A549 (cell line): ENCODE results near the gene ZNF646. TPM values are rescaled to one million over a fixed set of nuclear protein-coding genes. Genes with fewer than 3 reads are reported as not detected.
A peak's percentile ranks its signal among the peaks of the same experiment; 100 is the strongest.

Experiments
- ATAC-seq, 2 experiments: fragments of 200-7000 bp in 1 of 2; fragments of >200 bp in 1 of 2; cut with Nextera tagmentation in 1 of 2; cut with Tn5 transposase in 1 of 2; 3 replicates each; pipeline versions ENCODE4 v1.8.0 to v1.9.1; 2018 to 2020; ENCODE audit warnings: mild to moderate bottlenecking in 1 of 2, moderate library complexity in 1 of 2
- CTCF ChIA-PET: fragments of 300-600 bp; sonication (Branson Sonifier 250); formaldehyde crosslinking; extraction: SDS; loops from one replicate; lab custom pipeline; 2021; ENCODE audit warnings: antibody characterized with exemption, inconsistent platforms; lab: Yijun Ruan, JAX
- POLR2A ChIA-PET: fragments of 350-600 bp; formaldehyde crosslinking; extraction: SDS; loops from one replicate; lab custom pipeline; 2021; ENCODE audit warnings: antibody characterized with exemption, inconsistent platforms; lab: Yijun Ruan, JAX
- DNase-seq, 2 experiments: peaks; one replicate each; pipeline versions ENCODE4 v3.0.0 to v3.0.0-alpha.2; 2011 to 2016; ENCODE audit warnings: low read depth in 1 of 2, low spot score in 1 of 2
- FAIRE-seq: peaks from 2 replicates; lab custom pipeline; 2011; peaks lifted over from hg19 to GRCh38; lab: Jason Lieb, UNC
- H3K27ac ChIP-seq, 2 experiments: fragments of >200 bp; sonication (Bioruptor Twin); formaldehyde crosslinking; 3 replicates each; pipeline ENCODE4 v1.5.1; 2016 to 2017
- H3K4me1 ChIP-seq: fragments of >200 bp; sonication (Bioruptor Twin); formaldehyde crosslinking; 3 replicates; pipeline ENCODE4 v1.6.1; 2016
- H3K4me2 ChIP-seq: fragments of >200 bp; sonication (Bioruptor Twin); formaldehyde crosslinking; 3 replicates; pipeline ENCODE4 v1.6.1; 2016
- H3K4me3 ChIP-seq: fragments of >200 bp; sonication (Bioruptor Twin); formaldehyde crosslinking; 3 replicates; pipeline ENCODE4 v1.5.1; 2016
- H3K9me3 ChIP-seq: fragments of >200 bp; sonication (Bioruptor Twin); formaldehyde crosslinking; 3 replicates; pipeline ENCODE4 v1.6.1; 2016
- BHLHE40 ChIP-seq: IDR thresholded peaks from 2 replicates; pipeline ENCODE4 v1.6.1; 2012; ENCODE audit warnings: low read depth, low read length, inconsistent platforms
- CBX2 ChIP-seq: fragments of 200-600 bp; sonication (generic); IDR thresholded peaks from 2 replicates; pipeline ENCODE4 v1.6.1; 2016; ENCODE audit warnings: low read depth, mild to moderate bottlenecking, borderline replicate concordance
- CBX8 ChIP-seq: fragments of 200-600 bp; sonication (generic); IDR thresholded peaks from 2 replicates; pipeline ENCODE4 v1.6.1; 2016
- CEBPB ChIP-seq, 2 experiments: fragments of >200 bp in 1 of 2; sonication (Bioruptor Twin) in 1 of 2; formaldehyde crosslinking in 1 of 2; IDR thresholded peaks; 2 replicates each; pipeline ENCODE4 v1.6.1; 2012 to 2016
- CHD2 ChIP-seq: fragments of 150-350 bp; IDR thresholded peaks from 2 replicates; pipeline ENCODE4 v1.6.1; 2014; ENCODE audit warnings: low read length; ENCODE audit not compliant: partially characterized antibody
- E2F6 ChIP-seq: IDR thresholded peaks from 2 replicates; pipeline ENCODE4 v1.6.1; 2012; ENCODE audit warnings: low read depth, borderline replicate concordance
- EHMT2 ChIP-seq: fragments of 200-600 bp; sonication (generic); IDR thresholded peaks from 2 replicates; pipeline ENCODE4 v1.6.1; 2016; ENCODE audit warnings: antibody characterized with exemption, low read depth, mild to moderate bottlenecking, moderate library complexity
- EP300 ChIP-seq, 2 experiments: fragments of >200 bp; sonication (Bioruptor Twin); formaldehyde crosslinking; IDR thresholded peaks; 2 replicates in 1 of 2; 3 replicates in 1 of 2; pipeline ENCODE4 v1.6.1; 2016 to 2017
- ESRRA ChIP-seq: fragments of 150-350 bp; IDR thresholded peaks from 2 replicates; pipeline ENCODE4 v1.6.1; 2014; ENCODE audit warnings: mild to moderate bottlenecking, low read length, borderline replicate concordance
- HEYL ChIP-seq: fragments of 250-450 bp; sonication (Bioruptor Pico); IDR thresholded peaks from 2 replicates; pipeline ENCODE4 v1.8.0; 2021; ENCODE audit warnings: mild to moderate bottlenecking, moderate library complexity
- HOXB5 ChIP-seq: fragments of 250-450 bp; sonication (Bioruptor Pico); IDR thresholded peaks from 2 replicates; pipeline ENCODE4 v1.5.0; 2020; ENCODE audit warnings: mild to moderate bottlenecking, moderate library complexity
- JUNB ChIP-seq: fragments of >200 bp; sonication (Bioruptor Twin); formaldehyde crosslinking; IDR thresholded peaks from 2 replicates; pipeline ENCODE4 v1.6.1; 2016
- KDM5A ChIP-seq: fragments of 200-600 bp; sonication (generic); IDR thresholded peaks from 2 replicates; pipeline ENCODE4 v1.6.1; 2016; ENCODE audit warnings: antibody characterized with exemption, mild to moderate bottlenecking
- MAFK ChIP-seq: fragments of 450-650 bp; IDR thresholded peaks from 2 replicates; pipeline ENCODE4 v1.6.1; 2014; ENCODE audit not compliant: partially characterized antibody
- MAZ ChIP-seq: fragments of 150-350 bp; IDR thresholded peaks from 2 replicates; pipeline ENCODE4 v1.6.1; 2014; ENCODE audit warnings: antibody characterized with exemption, low read depth, low read length, borderline replicate concordance
- NPAS2 ChIP-seq: fragments of 250-450 bp; sonication (Bioruptor Pico); IDR thresholded peaks from 2 replicates; pipeline ENCODE4 v1.8.0; 2022; ENCODE audit warnings: mild to moderate bottlenecking, moderate library complexity, borderline replicate concordance
- PBX3 ChIP-seq: IDR thresholded peaks from 2 replicates; pipeline ENCODE4 v1.6.1; 2012
- RAD21 ChIP-seq, 2 experiments: fragments of >200 bp in 1 of 2; sonication (Bioruptor Twin) in 1 of 2; formaldehyde crosslinking in 1 of 2; IDR thresholded peaks in 1 of 2; conservative IDR thresholded peaks in 1 of 2; 2 replicates in 1 of 2; 3 replicates in 1 of 2; pipeline ENCODE4 v1.6.1; 2012 to 2018; ENCODE audit warnings: inconsistent platforms in 1 of 2
- RARB ChIP-seq: fragments of 250-450 bp; sonication (Bioruptor Pico); IDR thresholded peaks from 2 replicates; pipeline ENCODE4 v1.8.0; 2021; ENCODE audit warnings: mild to moderate bottlenecking, moderate library complexity
- RCOR1 ChIP-seq: fragments of 150-350 bp; IDR thresholded peaks from 2 replicates; pipeline ENCODE4 v1.6.1; 2014; ENCODE audit warnings: antibody characterized with exemption, low read length, low read depth
- REST ChIP-seq: fragments of 200-600 bp; sonication (generic); IDR thresholded peaks from 2 replicates; pipeline ENCODE4 v1.6.1; 2016; ENCODE audit warnings: antibody characterized with exemption, mild to moderate bottlenecking, moderate library complexity
- RFX5 ChIP-seq: fragments of 450-650 bp; IDR thresholded peaks from 2 replicates; pipeline ENCODE4 v1.7.1; 2014; ENCODE audit warnings: antibody characterized with exemption, mild to moderate bottlenecking, moderate library complexity
- SREBF2 ChIP-seq: fragments of 450-650 bp; IDR thresholded peaks from 2 replicates; pipeline ENCODE4 v1.6.1; 2014; ENCODE audit warnings: mild to moderate bottlenecking, moderate library complexity
- TFCP2L1 ChIP-seq: fragments of 250-450 bp; sonication (Bioruptor Pico); IDR thresholded peaks from 2 replicates; pipeline ENCODE4 v1.5.0; 2021; ENCODE audit warnings: mild to moderate bottlenecking
- TP53 ChIP-seq: fragments of 250-450 bp; sonication (Bioruptor Pico); IDR thresholded peaks from 2 replicates; pipeline ENCODE4 v1.5.0; 2021; ENCODE audit warnings: mild to moderate bottlenecking, moderate library complexity
- ZFP36 ChIP-seq: fragments of 450-650 bp; IDR thresholded peaks from 2 replicates; pipeline ENCODE4 v1.6.1; 2014; ENCODE audit warnings: borderline replicate concordance; ENCODE audit not compliant: partially characterized antibody
- WGBS: methylation state at CpG from one replicate; pipeline ENCODE4 v1.1.6; 2017; ENCODE audit errors: missing lambda C conversion rate; 5-methylcytosine and 5-hydroxymethylcytosine counted together
- polyA plus RNA-seq, 4 experiments: library from polyadenylated mRNA; depleted of rRNA in 3 of 4; stranded (reverse); fragments of >200 nt; fragmentation: RNase III in 1 of 4; extraction: RNeasy Plus Mini Kit Qiagen cat#74134 plus additional on column Dnase treatment in 1 of 4; gene quantifications; 2 replicates in 3 of 4; 3 replicates in 1 of 4; pipeline ENCODE4 v1.2.3, GENCODE V29; 2011 to 2017

Gene ZNF646
- polyA plus RNA-seq, 2 of the 4 experiments (the other 2 are of a cell fraction): 3.0 to 8.2 TPM

GRCh38 chr16:31025339-31025738 lies 48.9 kb upstream of the ZNF646 start:
- WGBS: 86% methylated on average over 5 of the region's 5 CpGs
- TF ChIP-seq TFCP2L1 (CRISPR knock-in tag) (no peak), ZFP36 (no peak), CEBPB (IDR thresholded peaks at IDR 0.05) (no peak), RFX5 (no peak), CBX2 (no peak), PBX3 (no peak), CHD2 (no peak), MAFK (no peak), EHMT2 (no peak)
- TF ChIP-seq, all 56 proteins: peak for 0

GRCh38 chr16:31029272-31029671 lies 45.0 kb upstream of the ZNF646 start:
- CTCF ChIA-PET: interaction anchor here (0.6 to 1.9 kb wide), 2 partner anchors 31 to 44 kb away, joined by 3 to 13 read pairs; partner anchors contain the start of gene HSD3B7

More at GRCh38 chr16:31025339-31025738, 48.9 kb upstream of the ZNF646 start:
- Histone ChIP-seq H3K4me3 (no peak overlapping the region), H3K27ac (no peak overlapping the region), H3K4me1 (no peaks in the 10 kb centered on the region), H3K9me3 (no peaks in the 10 kb centered on the region), H3K4me2 (no peak overlapping the region)
- ATAC-seq: no peak
- CTCF ChIA-PET: interaction anchor here (2.0 kb wide), 2 partner anchors 40 to 132 kb away, joined by 5 to 8 read pairs; partner anchors contain the start of gene HSD3B7
- FAIRE-seq: no peak
- POLR2A ChIA-PET: no interaction called here
- no peak for DNase-seq

GRCh38 chr16:31031276-31031675 lies 42.9 kb upstream of the ZNF646 start:
- H3K9me3 ChIP-seq: no peaks in the 10 kb centered on the region
- WGBS: 69% methylated on average over 4 of the region's 4 CpGs
- ATAC-seq: no peak
- FAIRE-seq: no peak
- no peak overlapping the region for H3K4me3 ChIP-seq
- CTCF ChIA-PET: interaction anchor here (1.1 to 3.1 kb wide), 2 partner anchors 11 to 46 kb away, joined by 3 to 18 read pairs; partner anchors contain the start of gene HSD3B7
- DNase-seq: no peak
- no peak overlapping the region for H3K4me2 ChIP-seq
- H3K27ac ChIP-seq: peak overlapping the region in 1 of 2 experiments; percentile 95; a peak in 2 of 6 replicates
- peaks cover 8% of the 10 kb centered on the region; the same call in 1 of the 3 replicates for H3K4me1 ChIP-seq
- no peak for TF ChIP-seq RCOR1
- TF ChIP-seq KDM5A: no peak
- TF ChIP-seq HEYL: no peak
- TF ChIP-seq RARB (CRISPR knock-in tag): no peak
- no peak for TF ChIP-seq MAZ
- TF ChIP-seq SREBF2: no peak
- no peak for TF ChIP-seq EP300 (IDR thresholded peaks at IDR 0.05)
- no peak for TF ChIP-seq CBX8
- TF ChIP-seq BHLHE40: no peak
- no peak for TF ChIP-seq RAD21 (conservative IDR thresholded peaks at IDR 0.05 in 1 of 2, IDR thresholded peaks at IDR 0.05 in 1 of 2)
- no peak for TF ChIP-seq TP53 (CRISPR knock-in tag)
- no peak for TF ChIP-seq ESRRA
- TF ChIP-seq CEBPB (IDR thresholded peaks at IDR 0.05): no peak
- TF ChIP-seq EHMT2: no peak
- TF ChIP-seq, all 56 proteins: peak for 0
- POLR2A ChIA-PET: no interaction called here

More at GRCh38 chr16:31029272-31029671, 45.0 kb upstream of the ZNF646 start:
- Histone ChIP-seq H3K27ac (no peak overlapping the region), H3K4me1 (peaks cover 4% of the 10 kb centered on the region; the same call in 1 of the 3 replicates), H3K4me2 (no peak overlapping the region), H3K9me3 (no peaks in the 10 kb centered on the region), H3K4me3 (no peak overlapping the region)
- no peak for ATAC-seq
- no peak for FAIRE-seq
- POLR2A ChIA-PET: no interaction called here
- DNase-seq: no peak
- WGBS: 56% methylated on average over 5 of the region's 5 CpGs
- no peak for TF ChIP-seq RFX5
- no peak for TF ChIP-seq E2F6
- TF ChIP-seq REST: no peak
- no peak for TF ChIP-seq NPAS2 (CRISPR knock-in tag)
- no peak for TF ChIP-seq HOXB5
- TF ChIP-seq JUNB: no peak
